K562 (cell line): Measurements from ENCODE around the gene PCP2. TPM values are rescaled to one million over a fixed set of nuclear protein-coding genes. Genes with fewer than 3 reads are reported as not detected.

Experiments
- ADNP ChIP-seq: fragments of 200-800 bp; sonication (Bioruptor generic); IDR thresholded peaks from 2 replicates; pipeline ENCODE4 v1.6.1; 2016; ENCODE audit warnings: missing genetic modification characterization, missing compliant biosample characterization
- BRD9 ChIP-seq: fragments of 450-650 bp; IDR thresholded peaks from 2 replicates; pipeline ENCODE4 v1.6.1; 2018; ENCODE audit warnings: low read depth; ENCODE audit not compliant: partially characterized antibody
- C11orf30 ChIP-seq: fragments of 450-650 bp; IDR thresholded peaks from 2 replicates; pipeline ENCODE4 v1.6.1; 2016; ENCODE audit warnings: low read depth, mild to moderate bottlenecking
- CAMTA2 ChIP-seq: fragments of 250-450 bp; sonication (Bioruptor Pico); conservative IDR thresholded peaks from 2 replicates; pipeline ENCODE4 v1.5.1; 2022
- ETV1 ChIP-seq: fragments of 450-650 bp; conservative IDR thresholded peaks from 2 replicates; pipeline ENCODE4 v1.6.1; 2016; ENCODE audit warnings: missing genetic modification characterization, control low read depth, low read depth, missing compliant biosample characterization
- GATAD2A ChIP-seq: fragments of 450-650 bp; IDR thresholded peaks from 2 replicates; pipeline ENCODE4 v1.6.1; 2017
- HDAC3 ChIP-seq: fragments of 450-650 bp; IDR thresholded peaks from 2 replicates; pipeline ENCODE4 v1.6.1; 2018; ENCODE audit warnings: borderline replicate concordance, mild to moderate bottlenecking, moderate library complexity; ENCODE audit not compliant: partially characterized antibody
- HMBOX1 ChIP-seq: sonication (generic); IDR thresholded peaks from 2 replicates; pipeline ENCODE4 v1.6.1; 2016
- NELFE ChIP-seq: IDR thresholded peaks from 2 replicates; pipeline ENCODE4 v1.6.1; 2011; ENCODE audit warnings: mild to moderate bottlenecking; ENCODE audit not compliant: insufficient read depth, insufficient read length
- NR0B1 ChIP-seq: fragments of 450-650 bp; IDR thresholded peaks from one replicate; pipeline ENCODE4 v1.6.1; 2018; ENCODE audit warnings: mild to moderate bottlenecking, moderate library complexity; ENCODE audit not compliant: partially characterized antibody
- SMARCB1 ChIP-seq: IDR thresholded peaks from 2 replicates; pipeline ENCODE4 v1.6.1; 2011; ENCODE audit warnings: improper control_type of control experiment, low read depth; ENCODE audit not compliant: insufficient read length
- SRSF7 ChIP-seq: fragments of 200-400 bp; formaldehyde crosslinking; optimal IDR thresholded peaks from 2 replicates; pipeline ENCODE3; 2017; ENCODE audit warnings: mild to moderate bottlenecking, low read depth, low read length
- YY1 ChIP-seq, 3 experiments: IDR thresholded peaks; 2 replicates each; pipeline ENCODE4 v1.6.1; 2011; ENCODE audit warnings: low read length in 2 of 3, mild to moderate bottlenecking in 2 of 3, moderate library complexity in 2 of 3, borderline replicate concordance in 1 of 3, control low read depth in 1 of 3, low read depth in 1 of 3; ENCODE audit not compliant: insufficient read depth in 3 of 3, insufficient replicate concordance in 2 of 3, control insufficient read depth in 1 of 3, insufficient read length in 1 of 3; ENCODE audit errors: extremely low read depth in 1 of 3
- ZFPM2 ChIP-seq: fragments of 250-450 bp; sonication (Bioruptor Pico); IDR thresholded peaks from 2 replicates; pipeline ENCODE4 v1.5.1; 2022; ENCODE audit warnings: mild to moderate bottlenecking
- ZNF253 ChIP-seq: fragments of 250-450 bp; sonication (Bioruptor Pico); conservative IDR thresholded peaks from 2 replicates; pipeline ENCODE4 v1.6.1; 2021; ENCODE audit warnings: mild to moderate bottlenecking
- ZNF436 ChIP-seq: fragments of 250-450, 450-650 bp; sonication (Bioruptor Pico); formaldehyde crosslinking; IDR thresholded peaks from 2 replicates; pipeline ENCODE4 v1.7.0; 2020; ENCODE audit warnings: mild to moderate bottlenecking
- ZNF511 ChIP-seq: sonication (generic); formaldehyde crosslinking; IDR thresholded peaks from 2 replicates; pipeline ENCODE4 v1.8.0; 2022; ENCODE audit warnings: mild to moderate bottlenecking, missing genetic modification reagents
- polyA plus RNA-seq, 8 experiments: library from polyadenylated mRNA; depleted of rRNA in 4 of 8; stranded (reverse) in 5 of 8; unstranded in 3 of 8; fragments of >200 nt; fragmentation: Nextera tagmentation in 2 of 8; fragmentation: Illumina TruSeq in 1 of 8; extraction: Ambion mirVana in 2 of 8; extraction: Trizol in 1 of 8; gene quantifications; 2 replicates each; pipeline versions ENCODE4 v1.2.1 to v1.2.3, GENCODE V29; 2011 to 2014; ENCODE audit warnings: inconsistent platforms in 1 of 8, missing spikeins in 1 of 8
- total RNA-seq, 7 experiments: library from RNA; depleted of rRNA in 6 of 7; stranded (reverse); fragments of >200 nt in 6 of 7; fragmentation: Illumina TruSeq in 2 of 7; extraction: Trizol in 2 of 7; gene quantifications; 2 replicates each; pipeline versions ENCODE4 v1.2.1 to v1.2.3, GENCODE V29; 2011 to 2021; ENCODE audit warnings: low replicate concordance in 1 of 7
- TF ChIP-seq, protein P1 (sequence below): IDR thresholded peaks from 2 replicates; pipeline ENCODE4 v1.6.1; 2012; ENCODE audit warnings: low read depth, low read length, improper control_type of control experiment, borderline replicate concordance
- TF ChIP-seq, protein P2 (sequence below): fragments of 450-650 bp; formaldehyde crosslinking; IDR thresholded peaks from 2 replicates; pipeline ENCODE4 v1.4.0; 2020; ENCODE audit warnings: mild to moderate bottlenecking, moderate library complexity

PCP2 gene
- total and polyA plus RNA-seq, 9 of the 15 experiments (the other 6 are each of a cell fraction or from before 2014, with no cell fraction given) = 0.17 to 1.3 (median 0.49) TPM; not detected in 3

DNA sequence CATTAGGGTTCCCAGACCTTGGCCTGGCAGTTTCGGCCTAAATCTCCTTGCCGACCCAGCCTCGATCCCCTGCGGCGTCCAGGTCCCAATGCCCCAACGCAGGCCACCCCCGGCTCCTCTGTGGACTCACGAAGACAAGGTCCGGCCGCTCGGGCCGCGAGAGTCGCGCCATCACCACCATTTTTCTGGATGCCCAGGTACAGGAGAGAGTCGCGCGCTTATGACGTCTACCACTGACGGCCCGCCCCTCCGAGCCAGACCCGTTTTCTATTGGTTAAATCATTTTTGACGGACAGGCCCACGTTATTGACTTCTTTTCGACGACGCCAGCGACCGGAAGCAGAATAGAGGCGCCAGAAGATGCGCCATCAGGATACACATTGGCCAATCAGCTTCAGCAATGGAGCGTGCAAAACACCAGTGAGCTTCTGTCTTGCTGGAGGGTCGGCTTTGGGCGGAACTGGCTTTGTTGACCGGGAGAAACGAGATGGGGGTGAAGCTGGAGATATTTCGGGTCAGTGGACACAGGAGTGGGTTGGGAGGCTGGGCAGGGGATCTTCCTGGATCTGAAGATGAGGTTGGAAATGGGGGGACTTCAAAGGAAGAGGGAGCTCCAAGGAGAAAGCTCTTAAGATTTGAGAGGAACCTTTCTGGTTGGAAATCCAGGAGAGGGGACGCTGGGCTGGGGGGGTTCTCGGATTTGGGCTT, 4.0 kb downstream of the PCP2 start, which contains the start of the genes PET100 and XAB2 (continued):
- TF ChIP-seq CAMTA2 (CRISPR knock-in tag) = no peak
- 0 out of 2 replicates have a peak, but pooled peaks have one; percentile 11 for TF ChIP-seq GATAD2A
- TF ChIP-seq, protein P1, sequence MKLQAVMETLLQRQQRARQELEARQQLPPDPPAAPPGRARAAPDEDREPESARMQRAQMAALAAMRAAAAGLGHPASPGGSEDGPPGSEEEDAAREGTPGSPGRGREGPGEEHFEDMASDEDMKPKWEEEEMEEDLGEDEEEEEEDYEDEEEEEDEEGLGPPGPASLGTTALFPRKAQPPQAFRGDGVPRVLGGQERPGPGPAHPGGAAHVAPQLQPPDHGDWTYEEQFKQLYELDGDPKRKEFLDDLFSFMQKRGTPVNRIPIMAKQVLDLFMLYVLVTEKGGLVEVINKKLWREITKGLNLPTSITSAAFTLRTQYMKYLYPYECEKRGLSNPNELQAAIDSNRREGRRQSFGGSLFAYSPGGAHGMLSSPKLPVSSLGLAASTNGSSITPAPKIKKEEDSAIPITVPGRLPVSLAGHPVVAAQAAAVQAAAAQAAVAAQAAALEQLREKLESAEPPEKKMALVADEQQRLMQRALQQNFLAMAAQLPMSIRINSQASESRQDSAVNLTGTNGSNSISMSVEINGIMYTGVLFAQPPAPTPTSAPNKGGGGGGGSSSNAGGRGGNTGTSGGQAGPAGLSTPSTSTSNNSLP = no peak
- TF ChIP-seq ZFPM2 (CRISPR knock-in tag) = no peak
- no peak for TF ChIP-seq SRSF7
- TF ChIP-seq NELFE = no peak
- peak; percentile 100 for TF ChIP-seq C11orf30
- peak; percentile 28 to 92 (median 88) for TF ChIP-seq YY1 (IDR thresholded peaks at IDR 0.05; ENCODE audit: borderline replicate concordance in 1 of 3, control insufficient read depth in 1 of 3, extremely low read depth in 1 of 3, insufficient read depth in 3 of 3, insufficient read length in 1 of 3, insufficient replicate concordance in 2 of 3, low read depth in 1 of 3, low read length in 2 of 3)
- no peak for TF ChIP-seq ADNP (tag)
- TF ChIP-seq NR0B1 = no peak
- no peak for TF ChIP-seq HDAC3
- no peak for TF ChIP-seq BRD9
- TF ChIP-seq ETV1 (tag) = peak; percentile 97
- TF ChIP-seq ZNF253 (CRISPR knock-in tag) = no peak
- TF ChIP-seq ZNF511 (CRISPR knock-in tag) = no peak
- TF ChIP-seq, protein P2, sequence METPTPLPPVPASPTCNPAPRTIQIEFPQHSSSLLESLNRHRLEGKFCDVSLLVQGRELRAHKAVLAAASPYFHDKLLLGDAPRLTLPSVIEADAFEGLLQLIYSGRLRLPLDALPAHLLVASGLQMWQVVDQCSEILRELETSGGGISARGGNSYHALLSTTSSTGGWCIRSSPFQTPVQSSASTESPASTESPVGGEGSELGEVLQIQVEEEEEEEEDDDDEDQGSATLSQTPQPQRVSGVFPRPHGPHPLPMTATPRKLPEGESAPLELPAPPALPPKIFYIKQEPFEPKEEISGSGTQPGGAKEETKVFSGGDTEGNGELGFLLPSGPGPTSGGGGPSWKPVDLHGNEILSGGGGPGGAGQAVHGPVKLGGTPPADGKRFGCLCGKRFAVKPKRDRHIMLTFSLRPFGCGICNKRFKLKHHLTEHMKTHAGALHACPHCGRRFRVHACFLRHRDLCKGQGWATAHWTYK (CRISPR knock-in tag) = no peak
- no peak for TF ChIP-seq SMARCB1
- TF ChIP-seq ZNF436 = no peak
- no peak for TF ChIP-seq HMBOX1
